Measurements from ENCODE around the gene MIPEP. TPM values are rescaled to one million over a fixed set of nuclear protein-coding genes. Genes with fewer than 3 reads are reported as not detected.

The MIPEP gene
- total RNA-seq, 4 donors from 2014 or later: 12.1 to 20.3 (median 16.0) TPM

- peaks cover 0 to 20% (median 12%) of the 10 kb centered on the region in 4 donors for H3K4me1 ChIP-seq
- no peaks in the 10 kb centered on the region for H3K27me3 ChIP-seq
- H3K9me3 ChIP-seq: no peaks in the 10 kb centered on the region
- no peak for DNase-seq (ENCODE audit: extremely low spot score)
- H3K4me3 ChIP-seq: no peak overlapping the region
- TF ChIP-seq CTCF (IDR thresholded peaks at IDR 0.05): no peak
- TF ChIP-seq POLR2AphosphoS5 (IDR thresholded peaks at IDR 0.05): no peak
- TF ChIP-seq EP300 (IDR thresholded peaks at IDR 0.05): no peak
- no peak for TF ChIP-seq POLR2A (IDR thresholded peaks at IDR 0.05; ENCODE audit: low read depth)
- H3K27ac ChIP-seq (replicated peaks in 1 of 4): no peak overlapping the region
- intact Hi-C loops (cut with DNase I): no loop called here
- 81% methylated on average over 3 of the region's 3 CpGs for WGBS
- no peaks in the 10 kb centered on the region for H3K36me3 ChIP-seq
Measured at GRCh38 chr13:23776698-23777574, 112.3 kb downstream of the MIPEP start.

- Histone ChIP-seq H3K27me3 (no peaks in the 10 kb centered on the region), H3K36me3 (no peaks in the 10 kb centered on the region), H3K9me3 (no peaks in the 10 kb centered on the region), H3K4me1 (peaks cover 0 to 9% (median 5%) of the 10 kb centered on the region in 4 donors), H3K27ac (replicated peaks in 1 of 4) (no peak overlapping the region), H3K4me3 (no peak overlapping the region)
- TF ChIP-seq POLR2A (IDR thresholded peaks at IDR 0.05; ENCODE audit: low read depth) (no peak), CTCF (IDR thresholded peaks at IDR 0.05) (no peak), EP300 (IDR thresholded peaks at IDR 0.05) (no peak), POLR2AphosphoS5 (IDR thresholded peaks at IDR 0.05) (no peak)
- no peak for DNase-seq (ENCODE audit: extremely low spot score)
- intact Hi-C loops (cut with DNase I): no loop called here
- WGBS: 48% methylated on average over 2 of the region's 2 CpGs
Measured at GRCh38 chr13:23772717-23773116, 116.5 kb downstream of the MIPEP start.

GRCh38 chr13:23771956-23772355 is 117.2 kb downstream of the MIPEP start:
- intact Hi-C loops (cut with DNase I): no loop called here
- no peak for TF ChIP-seq POLR2AphosphoS5 (IDR thresholded peaks at IDR 0.05)
- no peak for TF ChIP-seq POLR2A (IDR thresholded peaks at IDR 0.05; ENCODE audit: low read depth)
- no peak for TF ChIP-seq CTCF (IDR thresholded peaks at IDR 0.05)
- no peak for TF ChIP-seq EP300 (IDR thresholded peaks at IDR 0.05)
- no peak overlapping the region for H3K27ac ChIP-seq (replicated peaks in 1 of 4)
- no peaks in the 10 kb centered on the region for H3K27me3 ChIP-seq
- no peak for DNase-seq (ENCODE audit: extremely low spot score)
- no peak overlapping the region for H3K4me3 ChIP-seq
- WGBS: 83% methylated on average over 4 of the region's 4 CpGs
- H3K36me3 ChIP-seq: no peaks in the 10 kb centered on the region
- H3K4me1 ChIP-seq: peaks cover 0 to 1% (median under 1%) of the 10 kb centered on the region in 4 donors
- no peaks in the 10 kb centered on the region for H3K9me3 ChIP-seq

GRCh38 chr13:23771552-23771951 is 117.6 kb downstream of the MIPEP start:
- 77% methylated on average over 2 of the region's 2 CpGs for WGBS
- H3K27me3 ChIP-seq: no peaks in the 10 kb centered on the region
- no peaks in the 10 kb centered on the region for H3K4me1 ChIP-seq
- H3K9me3 ChIP-seq: no peaks in the 10 kb centered on the region
- intact Hi-C loops (cut with DNase I): no loop called here
- H3K4me3 ChIP-seq: no peak overlapping the region
- H3K36me3 ChIP-seq: no peaks in the 10 kb centered on the region
- no peak overlapping the region for H3K27ac ChIP-seq (replicated peaks in 1 of 4)
- DNase-seq (ENCODE audit: extremely low spot score): no peak
- TF ChIP-seq POLR2AphosphoS5 (IDR thresholded peaks at IDR 0.05) (no peak), EP300 (IDR thresholded peaks at IDR 0.05) (no peak), POLR2A (IDR thresholded peaks at IDR 0.05; ENCODE audit: low read depth) (no peak), CTCF (IDR thresholded peaks at IDR 0.05) (no peak)
